Germinal center (tissue), 1 donor: ENCODE measurements around the gene CAMTA1.
"Not testable (repeated sequence)": the region's sequence is repeated elsewhere in the genome, so short reads cannot be mapped to it uniquely, and the experiment has no call there.

ENCODE experiments used
- DNase-seq: peaks from one replicate; pipeline ENCODE4 v3.0.0; 2012; ENCODE audit warnings: mixed read lengths, low spot score

CAMTA1 gene

DNA sequence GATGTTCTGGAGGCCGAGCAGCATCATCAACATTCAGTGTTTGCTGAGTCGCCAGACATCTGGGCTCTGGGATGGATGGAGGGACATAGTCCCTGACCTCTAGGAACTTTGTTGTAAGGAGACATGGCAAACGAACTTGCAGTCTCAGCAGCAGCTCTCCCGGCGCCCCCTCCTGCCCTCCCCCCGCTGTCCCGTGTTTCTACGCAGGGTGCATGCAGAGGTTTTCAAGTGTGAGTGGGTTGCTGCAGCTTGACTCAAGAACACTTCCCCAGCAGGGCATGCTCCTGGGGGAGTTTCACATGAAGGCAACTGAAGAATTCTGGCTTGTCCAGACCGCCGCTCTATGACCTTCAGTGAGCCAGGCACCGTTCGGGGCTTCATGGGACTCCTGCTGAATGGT is 121.9 kb downstream of the CAMTA1 start:
- DNase-seq, result no peak

DNA sequence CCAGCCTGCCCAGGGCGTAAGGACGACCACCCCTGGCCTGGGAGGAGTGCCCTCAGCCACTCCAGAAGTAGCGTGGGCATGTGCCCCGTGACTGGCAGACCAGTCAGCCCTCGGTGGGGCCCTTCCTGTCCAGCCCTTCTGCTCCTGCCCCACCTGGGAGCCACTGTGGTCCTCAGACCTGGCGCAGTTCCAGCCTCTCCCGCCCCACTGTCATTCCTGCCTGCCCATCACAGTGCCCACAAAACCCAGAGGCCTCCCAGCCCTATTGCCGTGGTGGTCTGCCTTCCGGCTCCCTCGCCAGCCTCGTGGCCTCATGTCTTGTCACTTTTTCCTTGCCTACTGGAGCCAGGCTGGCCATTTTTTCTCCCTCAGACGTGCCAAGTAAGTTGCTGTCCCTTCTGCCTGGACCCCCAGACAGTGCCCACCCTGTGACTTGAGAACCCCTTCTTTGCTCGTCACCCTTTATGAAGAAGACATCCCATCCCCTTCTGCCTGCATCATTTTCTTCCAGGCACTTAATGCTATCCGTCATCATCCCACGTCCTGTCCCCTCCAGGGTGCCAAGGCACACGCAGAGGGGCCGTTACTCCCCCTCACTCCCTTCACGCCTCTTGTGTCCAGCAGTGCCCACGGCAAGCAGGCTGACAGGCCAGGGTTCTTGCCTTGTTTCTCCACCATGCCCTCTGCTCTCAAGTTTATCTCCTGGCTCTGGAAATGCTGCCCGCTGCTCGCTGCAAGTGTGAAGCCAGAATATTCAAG is 122.6 kb downstream of the CAMTA1 start:
- DNase-seq, result no peak

DNA sequence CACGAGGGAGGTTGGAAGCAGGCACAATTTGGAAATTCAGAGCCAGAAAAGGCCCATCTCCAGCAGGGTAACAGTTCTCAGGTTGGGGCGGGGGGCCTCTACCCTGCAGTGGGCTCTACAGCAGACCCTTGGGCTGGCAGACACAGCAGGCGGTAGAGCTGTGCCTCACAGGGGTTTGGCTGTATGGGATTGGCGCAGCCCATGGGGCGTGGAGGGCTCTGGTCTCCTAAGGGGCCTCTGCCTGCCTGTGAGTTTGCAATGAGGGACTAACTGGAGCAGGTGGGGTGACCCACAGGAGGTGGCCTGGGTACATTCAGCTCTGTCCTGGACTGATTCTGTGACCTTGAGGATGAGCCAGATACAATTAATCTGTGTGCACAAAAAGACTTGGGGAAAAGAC is 124.1 kb downstream of the CAMTA1 start:
- DNase-seq, result no peak

DNA sequence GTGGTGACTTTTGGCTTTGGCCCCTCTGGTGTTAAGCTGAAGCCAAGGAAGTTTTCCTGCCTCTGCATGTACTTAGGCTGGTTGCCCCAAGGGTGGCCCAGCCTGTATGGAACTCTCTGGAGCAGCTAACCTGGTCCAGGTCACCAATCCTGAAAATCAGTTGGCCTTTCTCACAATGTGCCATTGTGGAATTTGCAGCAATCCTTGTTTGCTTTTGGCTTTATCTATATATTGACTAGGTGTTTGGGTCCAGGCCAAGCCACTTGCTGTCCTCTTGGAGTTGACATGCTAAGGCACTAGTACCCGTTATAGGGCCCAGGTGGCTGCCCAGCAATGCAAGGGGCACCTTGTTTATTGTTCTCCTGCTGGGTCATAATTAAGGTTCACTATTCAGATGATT is 124.6 kb downstream of the CAMTA1 start:
- no peak for DNase-seq

DNA sequence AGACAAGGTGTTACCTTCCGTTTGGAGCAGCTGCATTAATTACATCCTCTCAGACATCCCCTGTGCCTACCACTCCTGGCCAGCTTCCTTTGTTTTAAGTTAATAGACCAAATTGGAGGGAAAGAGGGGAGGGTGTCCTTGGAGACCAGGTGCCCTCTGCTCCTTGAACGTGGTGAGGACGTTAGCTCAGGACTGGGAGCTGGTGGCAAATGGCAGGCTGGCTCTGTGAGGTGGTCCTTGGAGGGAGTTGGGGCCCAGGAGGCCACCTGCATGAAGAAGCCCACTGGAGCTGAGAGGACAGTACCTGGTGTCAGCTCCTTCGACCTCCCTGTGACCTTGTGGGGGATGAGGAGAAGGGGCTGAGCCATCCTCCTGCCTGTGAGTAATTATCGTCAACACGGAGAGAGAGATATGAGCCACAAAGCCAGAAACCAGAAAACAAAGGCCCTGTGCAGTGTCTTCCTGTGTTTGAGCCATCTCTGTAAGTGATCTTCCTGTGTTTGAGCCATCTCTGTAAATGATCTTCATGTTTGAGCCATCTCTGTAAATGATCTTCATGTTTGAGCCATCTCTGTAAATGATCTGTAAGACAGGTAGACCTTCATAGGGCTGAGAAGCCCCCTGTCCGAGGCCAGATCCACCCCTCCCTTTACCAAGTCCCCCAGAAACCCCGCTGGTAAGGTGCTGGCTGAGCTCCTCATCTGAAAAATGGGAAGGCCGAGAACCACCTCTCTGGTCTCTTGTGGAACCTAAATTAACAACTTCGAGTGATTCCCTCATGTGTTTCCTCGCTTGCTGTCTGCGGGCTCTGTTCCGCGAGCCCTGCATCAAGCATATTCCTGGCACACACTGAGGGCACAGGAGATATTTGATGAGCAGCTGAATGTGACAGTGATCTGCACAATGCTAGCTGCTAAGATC is 126.0 kb downstream of the CAMTA1 start:
- DNase-seq, result no peak

DNA sequence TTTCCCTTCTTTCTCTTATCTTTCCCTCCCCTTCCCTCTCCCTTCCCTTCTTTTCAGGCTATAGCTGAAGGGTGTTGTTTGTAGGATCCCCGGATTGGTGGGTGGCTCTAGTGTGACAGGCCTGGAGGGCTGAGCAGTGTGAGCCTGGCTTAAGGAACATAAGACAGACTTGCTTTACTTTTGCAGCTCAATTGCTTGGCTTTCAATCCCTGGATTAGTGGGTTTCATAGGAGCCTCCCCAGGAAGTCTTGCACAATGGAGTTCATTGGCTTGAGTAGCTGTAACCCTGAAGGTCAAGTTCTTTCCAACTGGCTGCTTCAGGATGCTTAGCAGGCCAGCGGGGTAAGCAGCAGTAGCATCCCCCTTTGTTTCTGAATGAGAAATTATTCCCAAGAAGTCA is 126.7 kb downstream of the CAMTA1 start:
- DNase-seq, result no peak

DNA sequence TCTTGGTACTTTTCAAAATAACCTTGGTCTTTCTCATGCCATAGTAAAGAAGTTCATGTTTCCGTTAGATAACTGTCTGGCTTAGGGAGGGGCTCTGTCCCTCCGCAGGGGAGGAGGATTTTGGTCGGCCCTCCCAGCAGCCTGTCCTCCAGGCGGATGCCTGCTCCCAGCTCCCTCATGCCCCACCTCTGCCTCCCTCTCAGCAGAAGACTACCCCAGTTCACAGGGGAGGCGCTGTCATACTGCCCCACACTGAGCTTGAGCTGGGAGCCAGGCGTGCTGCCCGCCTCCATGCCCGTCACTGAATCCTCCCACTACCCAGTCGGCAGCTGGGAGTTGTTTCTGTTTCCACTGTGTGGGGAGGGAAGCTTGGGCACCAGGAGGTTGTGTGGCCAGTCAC is 127.3 kb downstream of the CAMTA1 start:
- no peak for DNase-seq

DNA sequence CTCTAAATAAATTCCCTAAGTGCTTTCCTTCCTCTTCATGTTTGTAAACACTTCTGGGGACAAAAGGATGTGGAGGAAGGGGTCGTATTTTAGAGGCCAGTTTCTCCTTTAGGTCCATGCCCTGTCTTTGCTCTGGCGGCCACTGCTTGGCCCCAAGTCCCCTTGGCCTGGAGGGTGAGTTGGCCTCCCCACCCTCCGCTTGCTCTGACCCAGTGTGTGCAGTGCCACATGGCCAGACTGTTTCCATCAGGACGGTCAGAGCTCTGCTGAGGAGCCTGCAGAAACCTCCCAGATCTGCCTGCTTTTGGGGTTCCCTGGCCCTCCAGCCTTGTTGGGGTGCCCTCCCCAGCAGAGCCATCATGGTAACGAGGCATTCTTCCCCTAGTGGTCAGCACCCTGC is 127.8 kb downstream of the CAMTA1 start:
- no peak for DNase-seq

DNA sequence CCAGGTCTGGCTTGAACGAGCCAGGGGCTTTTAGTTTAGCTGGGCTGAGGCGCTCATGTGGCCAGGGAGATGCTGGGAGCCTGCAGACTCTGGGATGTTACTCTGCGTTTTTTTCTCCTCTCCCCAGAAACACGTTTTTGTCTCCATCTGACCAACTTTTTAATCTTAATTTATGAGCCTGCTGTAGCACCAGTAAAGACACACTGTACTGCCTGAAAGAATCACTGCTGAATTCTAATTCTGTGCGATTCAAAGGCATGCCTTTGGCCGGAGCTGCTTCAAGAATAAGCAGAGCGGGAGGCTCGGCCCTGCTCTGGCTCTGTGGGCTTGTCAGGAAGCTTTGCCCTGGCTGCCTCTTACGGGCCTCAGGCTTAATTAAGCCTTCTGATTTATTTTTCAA is 129.5 kb downstream of the CAMTA1 start:
- DNase-seq, result no peak

DNA sequence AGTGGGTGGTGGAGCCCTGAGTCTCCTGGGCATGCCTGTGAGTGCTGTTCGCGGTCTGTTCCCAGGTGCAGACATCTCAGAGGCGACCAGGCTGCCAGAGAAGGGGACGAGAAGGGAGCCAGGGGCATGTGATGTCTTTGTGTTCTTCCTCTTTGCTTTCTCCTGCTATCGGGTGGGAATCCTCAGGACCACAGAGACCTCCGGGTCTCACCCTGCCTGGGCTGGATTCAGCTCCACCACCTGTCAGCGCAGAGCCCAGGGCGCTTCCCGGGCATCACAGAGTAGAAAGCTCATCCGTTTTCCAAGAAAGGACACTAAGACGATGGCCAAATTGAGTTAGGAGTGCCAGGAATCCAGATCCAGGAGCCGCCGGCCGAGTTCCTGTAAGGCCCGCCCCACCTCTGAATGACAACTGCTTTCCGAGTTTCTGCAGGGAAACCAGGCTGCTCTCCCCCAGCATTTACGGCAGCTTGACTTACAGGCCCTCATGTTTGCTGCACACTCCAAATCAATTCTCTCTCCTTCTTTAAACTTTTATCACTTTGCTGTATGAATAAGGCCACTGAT is 130.8 kb downstream of the CAMTA1 start:
- no peak for DNase-seq

DNA sequence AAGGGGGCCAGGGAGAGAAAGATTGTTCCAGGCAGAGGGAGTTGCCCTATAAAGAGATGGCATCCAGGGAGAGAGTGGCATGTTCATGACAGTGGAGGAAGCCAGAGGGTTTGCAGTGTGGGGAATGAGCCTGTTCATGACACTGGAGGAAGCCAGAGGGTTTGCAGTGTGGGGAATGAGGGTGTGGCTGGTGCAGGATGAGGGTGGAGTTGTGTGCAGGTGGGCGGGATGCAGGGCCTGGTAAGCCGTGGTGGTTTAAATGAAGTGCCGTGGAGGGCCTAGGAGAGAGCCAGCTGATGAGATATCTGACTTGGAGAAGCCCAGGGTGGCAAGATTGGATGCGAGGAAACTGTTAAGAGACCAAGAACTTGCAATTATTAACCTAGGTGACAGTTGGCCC is 131.8 kb downstream of the CAMTA1 start:
- DNase-seq, result no peak

DNA sequence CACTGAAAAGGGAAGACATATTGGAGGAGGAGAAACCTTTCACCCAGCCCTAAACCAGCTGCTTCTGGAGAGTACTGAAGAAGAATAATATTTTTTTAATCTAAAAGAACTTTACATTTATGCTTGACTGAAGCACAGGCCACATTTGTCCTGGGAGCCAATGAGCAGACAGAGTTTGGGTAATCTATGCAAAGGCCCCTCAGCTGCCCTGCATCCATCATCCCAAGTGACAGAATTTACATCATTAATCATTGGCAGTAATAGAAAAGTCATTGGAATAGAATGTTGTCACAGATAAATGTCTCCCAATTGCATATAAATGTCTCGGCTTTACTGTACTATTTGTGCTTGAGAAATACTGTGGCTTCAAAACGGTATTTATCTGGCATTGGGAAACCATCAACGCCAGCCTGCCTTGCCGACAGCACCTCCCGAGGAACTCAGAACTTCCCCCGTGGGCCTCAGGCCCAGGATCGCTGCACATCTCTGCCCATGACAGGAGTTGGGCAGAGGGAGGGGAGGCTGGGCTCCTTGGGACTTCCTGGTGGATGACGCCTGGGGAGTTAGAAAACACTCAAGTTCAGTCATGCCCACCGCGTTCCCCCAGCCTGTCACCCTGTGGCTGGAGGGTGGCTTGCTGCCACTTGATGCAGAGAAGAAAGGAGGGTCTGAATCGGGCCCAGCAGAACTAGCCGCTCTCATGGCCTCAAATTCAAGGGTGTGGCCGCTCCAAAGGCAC is 133.1 kb downstream of the CAMTA1 start:
- DNase-seq, result no peak

DNA sequence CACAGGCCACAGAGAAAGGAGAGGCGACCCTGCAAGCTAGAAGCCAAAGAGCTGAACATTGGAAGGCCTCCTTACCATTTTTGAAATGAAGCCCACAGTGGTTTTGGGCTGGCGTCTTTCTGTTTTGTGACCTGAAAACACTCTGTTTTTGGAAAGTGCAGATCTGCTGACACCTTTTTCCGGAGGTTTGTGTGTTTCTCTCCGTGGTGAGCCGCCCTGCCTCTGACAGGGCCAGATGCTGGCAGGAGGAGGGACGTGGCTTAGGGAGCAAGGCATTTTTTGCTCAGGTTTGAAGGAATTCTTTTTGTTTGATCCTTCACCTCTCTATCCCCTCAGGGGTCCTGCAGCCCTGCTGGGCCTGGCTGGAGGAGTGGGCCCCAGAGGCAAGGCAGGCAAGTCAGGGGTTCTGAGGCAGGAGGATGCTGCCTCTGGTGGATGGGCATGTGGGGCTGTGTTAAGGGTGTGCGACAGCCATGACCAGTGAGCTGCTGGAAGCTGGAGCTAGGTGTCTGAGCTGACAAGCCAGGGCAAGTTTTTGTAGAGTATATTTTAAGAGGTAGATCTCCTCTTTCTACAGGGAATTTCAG is 133.8 kb downstream of the CAMTA1 start:
- DNase-seq, result no peak

DNA sequence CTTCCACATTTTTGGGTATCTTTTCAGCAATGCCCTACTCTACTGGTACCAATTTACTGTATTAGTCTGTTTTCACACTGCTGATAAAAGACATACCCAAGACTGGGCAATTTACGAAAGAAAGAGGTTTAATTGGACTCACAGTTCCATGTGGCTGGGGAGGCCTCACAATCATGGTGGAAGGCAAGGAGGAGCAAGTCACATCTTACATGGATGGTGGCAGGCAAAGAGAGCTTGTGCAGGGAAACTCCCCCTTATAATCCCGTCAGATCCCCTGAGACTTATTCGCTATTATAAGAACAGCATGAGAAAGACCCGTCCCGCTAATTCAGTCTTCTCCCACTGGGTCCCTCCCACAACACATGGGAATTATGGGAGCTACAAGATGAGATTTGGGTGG is 136.3 kb downstream of the CAMTA1 start:
- not testable (repeated sequence) for DNase-seq

DNA sequence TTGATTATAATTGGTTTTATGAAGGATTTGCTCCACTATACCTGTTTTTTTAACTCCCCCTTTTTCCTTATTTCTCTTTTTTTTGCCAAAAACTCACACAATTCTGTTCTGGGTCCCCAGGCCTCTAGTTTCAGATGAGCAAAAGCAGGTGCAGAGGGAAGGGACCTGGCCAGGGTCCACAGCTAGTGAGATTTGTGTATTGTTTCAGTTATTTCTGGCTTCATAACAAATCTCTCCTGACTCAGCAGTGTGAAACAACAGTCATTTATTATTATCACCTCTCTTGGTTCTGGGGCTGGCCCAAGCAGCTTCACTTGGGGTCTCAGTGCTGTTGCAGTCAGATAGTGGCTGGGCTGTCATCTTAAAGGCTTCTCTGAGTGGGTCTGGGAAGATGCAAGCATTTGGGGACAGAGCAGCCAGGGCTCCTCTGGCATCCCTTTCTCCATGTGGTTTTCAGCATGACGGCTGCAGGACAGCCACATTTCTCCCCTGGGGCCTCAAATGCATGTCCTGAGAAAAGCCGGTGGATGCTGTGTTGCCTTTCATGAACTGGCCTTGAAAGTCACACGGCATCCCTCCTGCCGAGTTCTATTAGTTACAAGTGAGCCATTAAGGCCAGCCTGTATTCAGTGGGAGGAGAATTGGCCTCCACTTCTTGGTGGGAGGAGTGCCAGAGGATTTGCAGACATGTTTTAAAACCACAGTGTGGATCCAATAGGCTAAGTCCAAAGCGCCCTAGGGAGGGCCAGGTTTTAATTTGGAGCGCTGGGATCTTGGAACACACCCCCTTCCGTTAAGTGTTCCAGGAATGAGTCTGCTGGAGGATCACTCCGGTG is 137.1 kb downstream of the CAMTA1 start:
- DNase-seq, result no peak

DNA sequence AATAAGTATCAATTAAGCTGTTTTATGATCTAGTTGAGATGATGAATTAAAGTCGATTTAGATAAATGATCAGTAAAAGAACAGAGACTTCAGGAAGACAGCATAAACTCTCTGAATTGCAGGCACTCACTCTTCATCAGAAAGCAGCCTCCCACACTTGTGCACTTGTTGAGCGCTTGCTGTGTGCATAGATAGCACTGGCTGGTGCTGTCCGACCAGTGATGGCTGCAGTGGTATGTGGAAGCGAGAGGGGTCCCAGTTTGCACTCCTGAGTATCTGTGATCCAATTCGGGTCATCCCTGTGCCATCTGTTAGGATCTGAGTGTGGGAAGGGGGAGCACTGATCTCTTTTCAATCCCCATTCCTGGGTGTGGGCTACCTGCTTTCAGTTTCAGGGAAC is 137.8 kb downstream of the CAMTA1 start:
- no peak for DNase-seq

DNA sequence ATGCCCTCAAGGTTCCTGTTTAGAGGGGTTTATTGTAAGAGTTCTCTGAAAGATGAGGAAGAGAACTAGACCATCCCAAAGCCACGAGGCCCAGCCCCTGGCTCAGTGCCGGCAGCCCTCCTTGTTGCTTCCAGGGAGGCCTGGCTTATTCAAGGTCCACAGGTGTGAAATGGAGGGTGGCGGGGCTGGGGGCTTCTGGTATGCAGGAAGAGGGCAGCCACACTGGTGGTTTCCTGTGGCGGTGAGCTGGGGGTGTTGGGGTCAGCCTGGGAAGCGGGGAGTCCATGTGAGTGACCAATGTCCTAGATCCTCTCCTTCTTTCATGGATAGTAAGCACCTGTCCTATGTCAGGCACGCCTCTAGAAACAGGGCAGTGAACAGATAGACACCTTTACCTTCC is 138.2 kb downstream of the CAMTA1 start:
- no peak for DNase-seq

DNA sequence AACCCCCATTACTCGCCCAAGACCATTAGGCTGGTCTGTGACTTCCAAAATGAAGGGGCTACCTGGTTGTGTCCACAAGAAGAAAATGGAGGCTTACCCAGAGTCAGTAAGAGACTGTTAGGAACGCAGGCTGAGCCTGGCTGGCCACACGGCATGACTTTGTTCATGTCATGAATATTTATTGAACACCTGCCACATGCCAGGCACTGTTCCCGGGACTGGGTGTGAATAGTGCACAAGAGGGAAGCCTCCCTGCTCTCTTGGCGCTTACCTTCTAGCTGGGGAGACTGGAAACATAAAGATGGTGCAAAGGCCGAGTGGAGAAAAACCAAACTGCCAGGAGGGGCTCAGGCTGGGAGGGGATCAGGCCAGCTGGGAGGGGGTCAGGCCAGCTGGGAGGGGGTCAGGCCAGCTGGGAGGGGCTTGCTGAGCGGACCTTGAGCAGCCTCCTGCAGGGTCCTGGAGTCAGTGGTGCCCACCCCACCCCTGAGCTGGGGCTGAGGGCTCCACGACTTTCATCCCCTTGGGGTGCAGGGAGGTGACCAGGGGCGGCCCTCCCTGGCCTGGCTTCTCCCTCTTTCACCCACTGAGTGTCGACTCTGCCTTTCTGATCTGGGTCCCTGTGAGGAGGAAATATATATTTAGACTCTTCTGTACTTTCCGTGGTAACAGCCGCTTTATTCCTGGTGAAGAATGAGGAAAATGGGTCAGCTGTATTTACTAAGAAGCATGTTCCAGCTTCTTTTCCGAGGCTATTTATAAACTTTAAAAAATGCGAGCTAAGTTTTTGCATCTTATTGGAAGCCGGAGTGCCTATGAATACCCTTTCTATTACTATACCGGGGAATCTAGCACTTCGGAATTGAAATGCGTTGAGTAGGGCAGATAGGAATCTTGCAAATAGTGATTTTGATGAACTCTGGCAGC is 139.0 kb downstream of the CAMTA1 start:
- DNase-seq, result no peak

DNA sequence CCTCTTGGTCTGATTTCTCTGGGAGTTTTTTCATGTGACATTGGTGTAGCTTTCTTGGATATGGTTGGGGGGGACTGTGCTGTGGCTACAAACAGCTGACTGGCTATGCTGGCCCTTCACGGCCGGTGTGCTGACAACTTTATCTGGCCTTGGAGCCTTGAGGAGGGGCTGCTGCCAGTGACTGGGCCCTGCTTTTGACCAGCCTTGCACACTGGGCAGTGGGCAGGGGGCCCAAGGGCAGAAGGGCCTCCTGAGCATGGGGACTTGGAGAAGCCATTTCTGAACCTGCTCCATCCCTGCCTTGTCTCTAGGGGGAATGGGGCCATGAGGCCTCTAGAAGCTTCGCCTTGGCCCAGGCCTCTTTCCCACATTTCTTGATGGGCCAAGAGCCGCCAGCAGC is 139.6 kb downstream of the CAMTA1 start:
- no peak for DNase-seq

DNA sequence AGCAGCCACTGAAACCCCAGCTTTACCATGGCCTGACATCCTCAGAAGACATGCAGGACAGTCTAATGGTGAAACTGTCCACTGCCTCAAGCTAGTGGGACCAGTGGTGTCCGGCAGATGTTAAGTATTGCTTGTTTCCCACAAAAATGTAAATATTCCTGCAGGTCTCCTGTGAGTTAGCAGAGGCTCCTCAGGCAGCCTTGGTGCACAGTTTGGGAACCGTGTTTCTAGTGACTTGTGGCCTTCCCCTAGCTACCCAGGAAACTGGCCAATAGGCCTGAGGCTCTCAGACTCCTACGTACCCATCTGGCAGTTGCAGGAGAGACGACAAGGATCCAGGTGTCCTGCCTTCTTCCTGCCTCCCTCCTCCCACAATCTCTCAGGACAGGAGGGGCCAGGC is 142.4 kb downstream of the CAMTA1 start:
- DNase-seq, result no peak
